ENCODE results near the gene FLVCR1.
"Not testable (repeated sequence)": the region's sequence is repeated elsewhere in the genome, so short reads cannot be mapped to it uniquely, and the experiment has no call there.

FLVCR1 gene

DNA sequence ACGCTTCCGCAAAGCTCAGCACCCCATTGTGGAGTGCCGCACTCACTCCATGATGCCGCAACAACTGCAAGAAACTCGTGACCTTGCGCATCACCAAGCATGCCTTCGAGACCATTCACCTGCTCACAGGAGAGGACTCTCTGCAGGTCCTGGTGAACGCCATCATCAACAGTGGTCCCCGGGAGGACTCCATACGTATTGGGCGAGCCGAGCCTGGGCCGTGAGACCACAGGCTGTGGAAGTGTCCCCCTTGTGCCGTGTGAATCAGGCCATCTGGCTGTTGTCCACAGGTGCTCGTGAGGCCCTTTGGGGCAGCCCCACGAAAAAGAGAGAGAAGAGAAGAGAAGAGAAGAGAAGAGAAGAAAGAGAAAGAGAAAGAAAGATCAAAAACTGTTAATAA lies 33.9 kb upstream of the FLVCR1 start:
- H3K4me3 ChIP-seq (ENCODE audit: low read depth, low read length) = no peak overlapping the region
- in situ Hi-C loops (cut with HindIII; ENCODE audit: low sequenced_read_pairs) = no loop called here
- TF ChIP-seq, protein P1, sequence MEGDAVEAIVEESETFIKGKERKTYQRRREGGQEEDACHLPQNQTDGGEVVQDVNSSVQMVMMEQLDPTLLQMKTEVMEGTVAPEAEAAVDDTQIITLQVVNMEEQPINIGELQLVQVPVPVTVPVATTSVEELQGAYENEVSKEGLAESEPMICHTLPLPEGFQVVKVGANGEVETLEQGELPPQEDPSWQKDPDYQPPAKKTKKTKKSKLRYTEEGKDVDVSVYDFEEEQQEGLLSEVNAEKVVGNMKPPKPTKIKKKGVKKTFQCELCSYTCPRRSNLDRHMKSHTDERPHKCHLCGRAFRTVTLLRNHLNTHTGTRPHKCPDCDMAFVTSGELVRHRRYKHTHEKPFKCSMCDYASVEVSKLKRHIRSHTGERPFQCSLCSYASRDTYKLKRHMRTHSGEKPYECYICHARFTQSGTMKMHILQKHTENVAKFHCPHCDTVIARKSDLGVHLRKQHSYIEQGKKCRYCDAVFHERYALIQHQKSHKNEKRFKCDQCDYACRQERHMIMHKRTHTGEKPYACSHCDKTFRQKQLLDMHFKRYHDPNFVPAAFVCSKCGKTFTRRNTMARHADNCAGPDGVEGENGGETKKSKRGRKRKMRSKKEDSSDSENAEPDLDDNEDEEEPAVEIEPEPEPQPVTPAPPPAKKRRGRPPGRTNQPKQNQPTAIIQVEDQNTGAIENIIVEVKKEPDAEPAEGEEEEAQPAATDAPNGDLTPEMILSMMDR (IDR thresholded peaks at IDR 0.05; ENCODE audit: low read depth, low read length, missing control alignments) = no peak
- no peak for DNase-seq (ENCODE audit: low read depth)

DNA sequence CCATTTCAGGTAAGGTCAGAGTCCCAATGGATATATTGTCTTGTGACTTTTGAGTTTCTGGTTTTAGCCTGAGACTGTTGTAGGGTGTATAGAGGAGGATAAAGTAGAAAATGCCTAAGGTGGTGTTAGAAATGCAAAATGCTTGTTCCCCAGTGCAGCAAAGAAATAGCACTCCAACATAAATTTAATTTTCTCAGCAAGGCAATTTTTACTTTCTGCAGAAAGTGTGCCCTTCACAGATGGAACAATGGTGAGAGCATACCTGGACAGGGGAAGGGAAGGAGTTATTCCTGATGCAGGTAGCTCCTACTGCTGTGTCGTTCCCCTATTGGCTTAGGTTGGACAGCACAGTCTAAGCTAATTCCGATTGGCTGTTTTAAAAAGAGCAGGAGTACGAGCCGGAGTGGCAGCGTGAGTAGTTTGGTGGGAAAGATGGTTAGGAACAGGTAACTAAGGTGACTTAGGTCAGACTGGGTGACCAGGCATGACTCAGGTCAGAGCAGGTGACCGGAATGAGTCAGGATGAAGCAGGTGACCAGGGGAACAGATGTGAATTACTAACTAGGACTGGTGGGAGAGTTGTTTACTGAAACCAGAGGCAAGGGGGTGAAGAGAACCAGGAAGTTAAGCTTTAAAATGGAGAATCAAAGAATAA lies 32.1 kb upstream of the FLVCR1 start:
- no peak for DNase-seq (ENCODE audit: low read depth)
- no peak overlapping the region for H3K4me3 ChIP-seq (ENCODE audit: low read depth, low read length)
- TF ChIP-seq, protein P1 (IDR thresholded peaks at IDR 0.05; ENCODE audit: low read depth, low read length, missing control alignments) = no peak
- in situ Hi-C loops (cut with HindIII; ENCODE audit: low sequenced_read_pairs) = no loop called here

DNA sequence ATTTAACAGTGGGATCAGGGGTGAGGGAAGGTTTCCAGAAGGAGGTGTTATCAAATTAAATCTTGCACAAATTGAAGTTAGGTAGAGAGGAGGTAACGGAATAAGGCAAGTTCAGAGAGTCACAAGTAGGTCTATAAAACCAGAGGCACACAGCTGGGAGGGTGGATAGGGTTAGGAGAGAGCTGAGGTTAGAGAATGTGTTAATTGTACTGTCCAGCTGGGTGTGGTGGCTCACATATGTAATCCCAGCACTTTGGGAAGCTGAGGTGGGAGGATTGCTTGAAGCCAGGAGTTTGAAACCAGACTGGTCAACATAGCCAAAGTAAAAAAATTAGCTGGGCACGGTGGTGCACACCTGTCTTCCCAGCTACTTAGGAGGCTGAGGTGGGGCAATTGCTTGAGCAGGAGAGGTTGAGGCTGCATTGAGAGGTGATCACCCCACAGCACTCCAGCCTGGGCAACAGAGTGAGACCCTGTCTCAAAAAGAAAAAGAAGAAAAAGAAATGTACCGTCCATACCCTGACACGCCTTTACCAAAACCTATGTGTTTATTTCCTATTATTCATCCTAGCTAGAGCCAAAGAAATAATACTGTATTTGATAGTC lies 30.8 kb upstream of the FLVCR1 start:
- DNase-seq (ENCODE audit: low read depth) = no peak
- no peak overlapping the region for H3K4me3 ChIP-seq (ENCODE audit: low read depth, low read length)
- TF ChIP-seq, protein P1 (IDR thresholded peaks at IDR 0.05; ENCODE audit: low read depth, low read length, missing control alignments) = no peak
- in situ Hi-C loops (cut with HindIII; ENCODE audit: low sequenced_read_pairs) = no loop called here

DNA sequence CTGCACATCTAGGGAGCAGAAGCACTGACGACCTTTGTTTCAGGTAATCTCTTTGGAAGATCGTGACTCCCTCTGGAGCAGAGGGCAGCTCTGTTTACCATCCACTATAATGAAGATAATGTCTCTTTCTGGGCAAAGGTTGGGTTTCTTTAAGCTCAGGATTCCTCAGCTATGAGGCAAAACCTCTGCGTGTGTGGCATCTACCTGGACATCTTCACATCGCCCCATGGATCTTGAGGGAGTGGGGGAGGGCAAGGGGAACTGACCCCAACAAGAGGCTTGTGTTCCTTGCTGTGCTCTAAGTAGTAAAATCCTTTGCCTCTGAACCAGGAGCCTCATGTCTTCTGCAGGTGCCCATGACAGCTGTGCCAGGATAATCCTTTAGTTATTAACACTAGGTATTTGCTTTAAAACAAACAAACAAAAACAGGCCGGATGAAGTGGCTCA lies 30.2 kb upstream of the FLVCR1 start:
- no peak for DNase-seq (ENCODE audit: low read depth)
- TF ChIP-seq, protein P1 (IDR thresholded peaks at IDR 0.05; ENCODE audit: low read depth, low read length, missing control alignments) = no peak
- no peak overlapping the region for H3K4me3 ChIP-seq (ENCODE audit: low read depth, low read length)
- in situ Hi-C loops (cut with HindIII; ENCODE audit: low sequenced_read_pairs) = no loop called here

DNA sequence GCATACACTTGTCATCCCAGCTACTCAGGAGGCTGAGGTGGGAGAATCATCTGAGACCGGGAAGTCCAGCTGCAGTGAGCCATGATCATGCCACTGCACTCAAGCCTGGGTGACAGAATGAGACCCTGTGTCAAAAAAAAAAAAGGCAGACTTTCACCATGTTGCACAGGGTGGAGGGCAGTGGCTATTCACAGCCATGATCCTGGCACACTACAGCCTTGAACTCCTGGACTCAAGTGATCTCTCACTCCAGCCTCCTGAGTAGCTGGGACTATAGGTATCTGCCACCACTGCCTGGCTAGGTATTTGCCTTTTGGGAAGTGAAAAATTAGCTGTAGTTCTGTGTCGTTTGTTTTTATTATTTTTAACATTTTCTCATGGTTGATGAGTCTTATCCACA lies 29.7 kb upstream of the FLVCR1 start:
- no peak overlapping the region for H3K4me3 ChIP-seq (ENCODE audit: low read depth, low read length)
- in situ Hi-C loops (cut with HindIII; ENCODE audit: low sequenced_read_pairs) = no loop called here
- TF ChIP-seq, protein P1 (IDR thresholded peaks at IDR 0.05; ENCODE audit: low read depth, low read length, missing control alignments) = no peak
- no peak for DNase-seq (ENCODE audit: low read depth)

DNA sequence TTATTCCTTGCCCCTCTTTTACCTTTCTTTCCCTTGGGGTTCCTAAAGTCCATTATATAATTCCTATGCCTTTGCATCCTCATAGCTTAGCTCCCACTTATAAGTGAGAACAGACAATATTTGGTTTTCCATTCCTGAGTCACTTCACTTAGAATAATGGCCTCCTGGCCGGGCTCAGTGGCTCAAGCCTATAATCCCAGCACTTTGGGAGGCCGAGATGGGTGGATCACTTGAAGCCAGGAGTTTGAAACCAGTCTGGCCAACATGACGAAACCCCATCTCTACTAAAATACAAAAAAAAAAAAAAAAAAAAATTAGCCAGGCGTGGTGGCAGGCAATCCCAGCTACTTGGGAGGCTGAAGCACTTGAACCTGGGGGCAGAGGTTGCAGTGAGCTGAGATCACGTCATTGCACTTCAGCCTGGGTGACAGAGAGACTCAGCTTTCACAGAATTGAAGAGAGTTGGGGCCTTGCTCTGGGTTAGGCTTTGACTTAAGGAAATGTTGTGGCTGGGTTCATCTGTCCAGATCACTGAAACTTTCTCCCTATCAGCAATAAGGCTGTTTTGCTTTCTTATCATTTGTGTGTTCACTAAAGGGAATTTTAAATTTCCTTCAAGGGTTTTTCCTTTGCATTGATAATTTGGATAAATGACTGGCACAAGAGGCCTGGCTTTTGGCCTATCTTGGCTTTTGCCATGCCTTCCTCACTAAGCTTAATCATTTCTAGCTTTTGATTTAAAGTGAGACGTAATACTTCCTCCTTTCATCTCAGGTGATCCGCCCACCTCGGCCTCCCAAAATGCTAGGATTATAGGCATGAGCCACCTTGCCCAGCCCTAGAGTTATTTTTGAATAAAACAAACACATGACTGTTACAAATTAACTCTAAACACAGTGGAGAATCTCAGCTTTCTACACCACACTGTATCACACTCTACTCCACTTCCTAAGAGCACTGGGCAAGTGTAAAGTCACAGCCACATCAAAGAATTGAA lies 24.6 kb upstream of the FLVCR1 start:
- H3K4me3 ChIP-seq (ENCODE audit: low read depth, low read length); in situ Hi-C loops (cut with HindIII; ENCODE audit: low sequenced_read_pairs); DNase-seq (ENCODE audit: low read depth): not testable (repeated sequence)
